CD4-positive, alpha-beta memory T cell (primary cell): ENCODE data around the gene UGT2A1. TPM values are rescaled to one million over a fixed set of nuclear protein-coding genes. Genes with fewer than 3 reads are reported as not detected.
A peak's percentile ranks its signal among the peaks of the same experiment; 100 is the strongest.

ENCODE experiments used
- CTCF ChIA-PET: fragments of 350-600 bp; sonication (Branson Sonifier 250); formaldehyde crosslinking; loops from one replicate; lab custom pipeline; 2021; ENCODE audit warnings: inconsistent platforms; ENCODE audit not compliant: partially characterized antibody; lab: Charles Lee
- POLR2A ChIA-PET: fragments of 350-600 bp; sonication (Branson Sonifier 250); formaldehyde crosslinking; loops from one replicate; lab custom pipeline; 2021; ENCODE audit not compliant: partially characterized antibody; lab: Charles Lee
- DNase-seq, 5 donors: peaks; one replicate each; pipeline versions ENCODE4 v3.0.0 to v3.0.0-alpha.2; 2020 to 2022; ENCODE audit warnings: mixed read lengths in 1 of 5
- H3K27ac ChIP-seq: one replicate; pipeline ENCODE4 v1.7.0; 2013; ENCODE audit warnings: low read depth, low read length
- H3K27me3 ChIP-seq: 2 replicates; pipeline ENCODE4 v1.7.0; 2013; ENCODE audit warnings: mild to moderate bottlenecking, low read length, moderate library complexity; ENCODE audit not compliant: insufficient read depth
- H3K36me3 ChIP-seq: 2 replicates; pipeline ENCODE4 v1.7.0; 2013; ENCODE audit warnings: mild to moderate bottlenecking, low read length, moderate library complexity; ENCODE audit not compliant: insufficient read depth
- H3K4me1 ChIP-seq: 2 replicates; pipeline ENCODE4 v1.7.0; 2013; ENCODE audit warnings: mild to moderate bottlenecking, low read length, moderate library complexity; ENCODE audit not compliant: insufficient read depth
- H3K4me3 ChIP-seq, 2 donors: one replicate each; pipeline ENCODE4 v1.7.0; 2013; ENCODE audit warnings: low read length in 2 of 2, mild to moderate bottlenecking in 1 of 2
- H3K9me3 ChIP-seq, 2 donors: one replicate each; pipeline ENCODE4 v1.7.0; 2013; ENCODE audit warnings: low read length in 2 of 2, control low read depth in 1 of 2; ENCODE audit not compliant: control insufficient read depth in 1 of 2
- H3K27ac Mint-ChIP-seq, 7 donors: one replicate each; pipeline ENCODE4 v1.8.0; 2020 to 2021; ENCODE audit warnings: mixed read lengths in 7 of 7, mild to moderate bottlenecking in 6 of 7, inconsistent platforms in 3 of 7, moderate library complexity in 3 of 7
- H3K27me3 Mint-ChIP-seq, 2 donors: one replicate each; pipeline ENCODE4 v1.8.0; 2020 to 2021; ENCODE audit warnings: mixed read lengths in 2 of 2
- H3K36me3 Mint-ChIP-seq, 2 donors: one replicate each; pipeline ENCODE4 v1.8.0; 2020 to 2021; ENCODE audit warnings: mixed read lengths in 2 of 2, inconsistent platforms in 1 of 2, mild to moderate bottlenecking in 1 of 2
- H3K4me1 Mint-ChIP-seq, 4 donors: one replicate each; pipeline ENCODE4 v1.8.0; 2020 to 2021; ENCODE audit warnings: mixed read lengths in 4 of 4, mild to moderate bottlenecking in 1 of 4
- H3K4me3 Mint-ChIP-seq, 8 donors: one replicate each; pipeline ENCODE4 v1.8.0; 2020 to 2021; ENCODE audit warnings: mixed read lengths in 8 of 8, mild to moderate bottlenecking in 7 of 8, moderate library complexity in 6 of 8, inconsistent platforms in 3 of 8
- H3K9me3 Mint-ChIP-seq, 8 donors: one replicate each; pipeline ENCODE4 v1.8.0; 2020 to 2021; ENCODE audit warnings: mixed read lengths in 8 of 8, mild to moderate bottlenecking in 5 of 8, inconsistent platforms in 3 of 8, moderate library complexity in 1 of 8
- intact Hi-C: fragments of 100-400 bp; cut with micrococcal nuclease; formaldehyde crosslinking; loops from one replicate; pipeline ENCODE4 v1.15.1; 2023
- polyA plus RNA-seq, 2 donors: library from polyadenylated mRNA; unstranded; fragments of 300-500 nt; fragmentation: Illumina TruSeq; gene quantifications; one replicate each; pipeline ENCODE4 v1.2.3, GENCODE V29; 2021
- total RNA-seq, 2 experiments: library from RNA; stranded (reverse); gene quantifications; one replicate each; pipeline ENCODE4 v1.2.3, GENCODE V29; 2021

Gene UGT2A1
- total RNA-seq (not detected), polyA plus RNA-seq (under 1 TPM in 1 of 2 donors, not detected in 1; 0.50 TPM)

- Histone ChIP-seq H3K9me3 (no peaks in the 10 kb centered on the region), H3K27ac (no peak within 1 kb of the TSS), H3K4me3 (no peak within 1 kb of the TSS), H3K4me1 (no peaks in the 10 kb centered on the region), H3K27me3 (no peaks in the 10 kb centered on the region), H3K36me3 (no peaks in the 10 kb centered on the region)
- peaks cover 0 to 2% (median 0%) of the 10 kb centered on the region in 8 donors for H3K9me3 Mint-ChIP-seq
- no peak within 1 kb of the TSS for H3K27ac Mint-ChIP-seq
- no peaks in the 10 kb centered on the region for H3K4me1 Mint-ChIP-seq
- POLR2A ChIA-PET: no interaction called here
- no peaks in the 10 kb centered on the region for H3K36me3 Mint-ChIP-seq
- H3K4me3 Mint-ChIP-seq: no peak within 1 kb of the TSS
- DNase-seq: no peak
- no peaks in the 10 kb centered on the region for H3K27me3 Mint-ChIP-seq
- intact Hi-C loops: no loop called here
- CTCF ChIA-PET: no interaction called here
Measured at GRCh38 chr4:69653147-69653546, at the start of gene UGT2A1. Gene UGT2A1 (minus strand): TSS chr4:69653247. CDS start chr4:69647644, 5,603 bp downstream.

- Mint-ChIP-seq H3K27me3 (no peaks in the 10 kb centered on the region), H3K4me3 (no peak overlapping the region), H3K9me3 (peaks cover 0 to 17% (median 8%) of the 10 kb centered on the region in 8 donors), H3K4me1 (no peaks in the 10 kb centered on the region), H3K36me3 (no peaks in the 10 kb centered on the region), H3K27ac (no peak overlapping the region)
- DNase-seq: no peak
- CTCF ChIA-PET: interaction anchor here (1.1 kb wide), 1 partner anchor 9 kb away, joined by 3 read pairs; no protein-coding TSS in a partner anchor
- Histone ChIP-seq H3K9me3 (no peaks in the 10 kb centered on the region), H3K4me1 (no peaks in the 10 kb centered on the region), H3K27ac (no peak overlapping the region), H3K4me3 (no peak overlapping the region), H3K36me3 (no peaks in the 10 kb centered on the region), H3K27me3 (no peaks in the 10 kb centered on the region)
- POLR2A ChIA-PET: no interaction called here
- intact Hi-C loops: no loop called here
Measured at GRCh38 chr4:69702201-69702600, 49.2 kb upstream of the UGT2A1 start.

DNA sequence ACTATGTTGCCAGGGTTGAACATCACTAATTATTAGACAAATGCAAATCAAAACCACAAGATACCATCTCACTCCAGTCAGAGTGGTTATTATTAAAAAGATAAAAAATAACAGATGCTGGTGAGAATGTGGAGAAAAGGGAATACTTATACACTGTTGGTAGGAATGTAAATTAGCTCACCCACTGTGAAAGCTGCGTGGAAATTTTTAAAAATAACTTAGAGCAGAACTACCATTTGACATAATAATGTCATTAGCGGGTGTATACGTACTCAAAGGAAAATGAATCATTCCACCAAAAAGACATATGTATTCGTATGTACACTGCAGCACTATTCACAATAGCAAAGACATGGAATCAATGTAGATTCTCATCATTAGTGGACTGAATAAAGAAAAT is 48.6 kb upstream of the UGT2A1 start:
- Histone ChIP-seq H3K9me3 (no peaks in the 10 kb centered on the region), H3K36me3 (no peaks in the 10 kb centered on the region), H3K27ac (no peak overlapping the region), H3K4me1 (no peaks in the 10 kb centered on the region), H3K27me3 (no peaks in the 10 kb centered on the region), H3K4me3 (no peak overlapping the region)
- intact Hi-C loops: no loop called here
- no peaks in the 10 kb centered on the region for H3K4me1 Mint-ChIP-seq
- POLR2A ChIA-PET: no interaction called here
- H3K36me3 Mint-ChIP-seq: no peaks in the 10 kb centered on the region
- no peak overlapping the region for H3K4me3 Mint-ChIP-seq
- no peak overlapping the region for H3K27ac Mint-ChIP-seq
- peaks cover 0 to 18% (median 8%) of the 10 kb centered on the region in 8 donors for H3K9me3 Mint-ChIP-seq
- no peaks in the 10 kb centered on the region for H3K27me3 Mint-ChIP-seq
- CTCF ChIA-PET: interaction anchor here (1.1 kb wide), 1 partner anchor 9 kb away, joined by 3 read pairs; no protein-coding TSS in a partner anchor
- DNase-seq: no peak

- H3K27ac ChIP-seq: no peak overlapping the region
- intact Hi-C loops: loop anchor here (1.0 kb wide), 1 partner anchor 20 kb away; no protein-coding TSS in a partner anchor
- ChIA-PET POLR2A (no interaction called here), CTCF (interaction anchor here (2.2 kb wide), 1 partner anchor 127 kb away, joined by 7 read pairs; no protein-coding TSS in a partner anchor)
- Mint-ChIP-seq H3K4me3 (no peak overlapping the region), H3K4me1 (no peaks in the 10 kb centered on the region), H3K9me3 (peaks cover 0 to 18% (median 11%) of the 10 kb centered on the region in 8 donors), H3K36me3 (no peaks in the 10 kb centered on the region), H3K27ac (no peak overlapping the region), H3K27me3 (no peaks in the 10 kb centered on the region)
- H3K36me3 ChIP-seq: no peaks in the 10 kb centered on the region
- no peak overlapping the region for H3K4me3 ChIP-seq
- no peaks in the 10 kb centered on the region for H3K4me1 ChIP-seq
- no peaks in the 10 kb centered on the region for H3K9me3 ChIP-seq
- DNase-seq: no peak
- H3K27me3 ChIP-seq: no peaks in the 10 kb centered on the region
Measured at GRCh38 chr4:69697536-69698242, 44.6 kb upstream of the UGT2A1 start.

GRCh38 chr4:69689599-69689998 is 36.6 kb upstream of the UGT2A1 start:
- POLR2A ChIA-PET: no interaction called here
- Histone ChIP-seq H3K27ac (no peak overlapping the region), H3K9me3 (no peaks in the 10 kb centered on the region), H3K4me1 (no peaks in the 10 kb centered on the region), H3K36me3 (no peaks in the 10 kb centered on the region), H3K27me3 (no peaks in the 10 kb centered on the region), H3K4me3 (no peak overlapping the region)
- Mint-ChIP-seq H3K9me3 (peaks cover 0 to 5% (median 0%) of the 10 kb centered on the region in 8 donors), H3K4me3 (peak overlapping the region in 3 of 8 donors; percentile 34 to 58 (median 45)), H3K4me1 (peaks cover 0 to 5% (median 3%) of the 10 kb centered on the region in 4 donors), H3K27ac (no peak overlapping the region), H3K27me3 (no peaks in the 10 kb centered on the region), H3K36me3 (no peaks in the 10 kb centered on the region)
- DNase-seq: peak in 4 of 5 donors; percentile 12 to 38 (median 33)
- CTCF ChIA-PET: interaction anchor here (0.8 to 2.2 kb wide), 3 partner anchors 134 to 191 kb away, joined by 3 to 27 read pairs (median 12); no protein-coding TSS in a partner anchor
- intact Hi-C loops: loop anchor here (1.0 kb wide), 3 partner anchors 134 to 816 kb away; no protein-coding TSS in a partner anchor

DNA sequence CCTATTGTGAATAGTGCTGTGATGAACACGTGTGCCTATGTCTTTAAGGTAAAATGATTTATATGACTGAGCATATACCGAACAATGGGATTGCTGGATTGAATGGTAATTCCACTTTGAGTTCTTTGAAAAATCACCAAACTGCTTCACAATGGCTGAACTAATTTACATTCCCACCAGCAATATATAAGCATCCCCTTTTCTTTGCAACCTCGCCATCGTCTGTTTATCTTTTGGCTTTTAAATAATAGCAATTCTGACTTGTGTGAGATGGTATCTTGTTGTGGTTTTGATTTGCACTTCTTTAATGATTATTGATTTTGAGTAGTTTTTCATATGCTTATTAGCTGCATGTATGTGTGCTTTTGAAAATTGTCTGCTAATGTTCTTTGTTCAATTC is 31.8 kb upstream of the UGT2A1 start:
- H3K27me3 ChIP-seq: no peaks in the 10 kb centered on the region
- intact Hi-C loops: no loop called here
- no peak for DNase-seq
- H3K4me1 Mint-ChIP-seq: peaks cover 0 to 4% (median 3%) of the 10 kb centered on the region in 4 donors
- H3K4me3 ChIP-seq: no peak overlapping the region
- ChIA-PET POLR2A (no interaction called here), CTCF (interaction anchor here (1.0 kb wide), 1 partner anchor 138 kb away, joined by 3 read pairs; no protein-coding TSS in a partner anchor)
- H3K27ac Mint-ChIP-seq: no peak overlapping the region
- no peaks in the 10 kb centered on the region for H3K36me3 Mint-ChIP-seq
- peaks cover 0 to 2% (median 0%) of the 10 kb centered on the region in 8 donors for H3K9me3 Mint-ChIP-seq
- no peak overlapping the region for H3K4me3 Mint-ChIP-seq
- no peaks in the 10 kb centered on the region for H3K27me3 Mint-ChIP-seq
- no peak overlapping the region for H3K27ac ChIP-seq
- no peaks in the 10 kb centered on the region for H3K9me3 ChIP-seq
- H3K36me3 ChIP-seq: no peaks in the 10 kb centered on the region
- H3K4me1 ChIP-seq: no peaks in the 10 kb centered on the region

DNA sequence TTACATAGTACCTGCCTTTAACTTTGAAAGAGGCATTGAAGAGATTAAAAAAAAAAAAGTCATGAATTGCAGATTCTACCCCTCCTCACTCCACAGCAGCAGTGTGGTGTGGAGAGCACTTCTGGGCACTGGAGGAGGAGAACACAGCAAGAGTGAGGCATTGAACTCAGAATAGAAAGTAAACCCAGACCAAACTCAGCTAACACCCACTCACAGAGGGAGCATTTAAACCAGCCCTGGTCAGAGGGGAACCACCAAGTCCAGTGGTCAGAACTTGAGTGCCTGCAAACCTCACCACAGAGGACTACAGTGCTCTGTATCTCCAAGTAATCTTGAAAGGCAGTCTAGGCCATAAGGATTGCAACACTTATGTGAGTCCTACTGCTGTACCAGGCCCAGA is 15.6 kb upstream of the UGT2A1 start:
- no peak overlapping the region for H3K27ac Mint-ChIP-seq
- no peak overlapping the region for H3K4me3 Mint-ChIP-seq
- ChIA-PET POLR2A (no interaction called here), CTCF (interaction anchor here (0.7 kb wide), 1 partner anchor 531 kb away, joined by 4 read pairs; no protein-coding TSS in a partner anchor)
- no peaks in the 10 kb centered on the region for H3K27me3 Mint-ChIP-seq
- no peaks in the 10 kb centered on the region for H3K36me3 Mint-ChIP-seq
- H3K4me3 ChIP-seq: no peak overlapping the region
- H3K4me1 Mint-ChIP-seq: no peaks in the 10 kb centered on the region
- no peak for DNase-seq
- peaks cover 0 to 6% (median 0%) of the 10 kb centered on the region in 8 donors for H3K9me3 Mint-ChIP-seq
- intact Hi-C loops: no loop called here
- H3K4me1 ChIP-seq: no peaks in the 10 kb centered on the region
- no peak overlapping the region for H3K27ac ChIP-seq
- no peaks in the 10 kb centered on the region for H3K9me3 ChIP-seq
- no peaks in the 10 kb centered on the region for H3K27me3 ChIP-seq
- no peaks in the 10 kb centered on the region for H3K36me3 ChIP-seq
